Large intestine (tissue), 12 donors: ENCODE data around the gene IRF5. TPM values are rescaled to one million over a fixed set of nuclear protein-coding genes. Genes with fewer than 3 reads are reported as not detected.

ENCODE experiments used
- DNase-seq, 2 donors: peaks; one replicate each; pipeline versions ENCODE4 v3.0.0 to v3.0.0-alpha.2; 2013
- H3K27ac ChIP-seq: one replicate; pipeline ENCODE4 v1.5.1; 2013; ENCODE audit warnings: low read length
- H3K27me3 ChIP-seq: 2 replicates; pipeline ENCODE4 v1.6.1; 2013; ENCODE audit warnings: low read length; ENCODE audit not compliant: control insufficient read depth, insufficient read depth
- H3K36me3 ChIP-seq: 2 replicates; pipeline ENCODE4 v1.6.1; 2013; ENCODE audit warnings: low read length; ENCODE audit not compliant: control insufficient read depth, insufficient read depth
- H3K4me1 ChIP-seq: one replicate; pipeline ENCODE4 v1.6.1; 2013; ENCODE audit warnings: low read length; ENCODE audit not compliant: control insufficient read depth, insufficient read depth
- H3K4me3 ChIP-seq: one replicate; pipeline ENCODE4 v1.5.1; 2013; ENCODE audit warnings: low read length
- H3K9me3 ChIP-seq: one replicate; pipeline ENCODE4 v1.6.1; 2013; ENCODE audit warnings: mild to moderate bottlenecking, low read depth, low read length, moderate library complexity; ENCODE audit not compliant: control insufficient read depth
- WGBS: methylation state at CpG from one replicate; pipeline ENCODE4 v1.1.5; 2013; ENCODE audit warnings: low lambda C conversion rate; ENCODE audit not compliant: insufficient coverage; 5-methylcytosine and 5-hydroxymethylcytosine counted together
- long read RNA-seq, 11 donors: transcript quantifications; one replicate each; lab custom pipeline, GENCODE V29; 2026
- polyA plus RNA-seq: library from polyadenylated mRNA; unstranded; fragments of 120-200 nt; gene quantifications from one replicate; pipeline ENCODE4 v1.2.1, GENCODE V29; 2013

IRF5 gene
- polyA plus RNA-seq: 5.5 TPM
- long read RNA-seq, donor 1, partial matches to known transcripts: 0 of 1 reads
- long read RNA-seq, donor 1, other reads (novel, unspliced or antisense): 0 of 1 reads
- long read RNA-seq, donor 2: 0 reads
- long read RNA-seq, donor 3: 0 reads
- long read RNA-seq, donor 4: 0 reads
- long read RNA-seq, donor 5, partial matches to known transcripts: 0 of 1 reads
- long read RNA-seq, donor 5, other reads (novel, unspliced or antisense): 0 of 1 reads
- long read RNA-seq, donor 6: 0 reads
- long read RNA-seq, donor 7: 0 reads
- long read RNA-seq, donor 8, partial matches to known transcripts: 0 of 1 reads
- long read RNA-seq, donor 8, other reads (novel, unspliced or antisense): 0 of 1 reads
- long read RNA-seq, donor 9: 0 reads
- long read RNA-seq, donor 10, partial matches to known transcripts: 0 of 1 reads
- long read RNA-seq, donor 10, other reads (novel, unspliced or antisense): 0 of 1 reads
- long read RNA-seq, donor 11, partial matches to known transcripts: 0 of 1 reads
- long read RNA-seq, donor 11, other reads (novel, unspliced or antisense): 0 of 1 reads

GRCh38 chr7:128937647-128938543, at the start of gene IRF5:
Gene IRF5 (plus strand): TSS chr7:128937927. CDS start chr7:128942082, 4,155 bp downstream.
- peak; percentile 42 to 70 for DNase-seq
- H3K27ac ChIP-seq: no peak within 1 kb of the TSS
- H3K9me3 ChIP-seq: no peaks in the 10 kb centered on the region
- peaks cover 20% of the 10 kb centered on the region for H3K27me3 ChIP-seq
- H3K4me1 ChIP-seq: peaks cover 22% of the 10 kb centered on the region
- no peaks in the 10 kb centered on the region for H3K36me3 ChIP-seq
- H3K4me3 ChIP-seq: peak within 1 kb of the TSS; percentile 48
- no CpG with 5 or more reads among the region's 83 CpGs for WGBS

GRCh38 chr7:128888039-128888755, 49.5 kb upstream of the IRF5 start:
- H3K4me3 ChIP-seq: no peak overlapping the region
- peaks cover 10% of the 10 kb centered on the region for H3K4me1 ChIP-seq
- H3K27me3 ChIP-seq: peaks cover 17% of the 10 kb centered on the region
- WGBS: no CpG with 5 or more reads among the region's 7 CpGs
- H3K9me3 ChIP-seq: peaks cover 12% of the 10 kb centered on the region
- no peak for DNase-seq
- H3K27ac ChIP-seq: no peak overlapping the region
- no peaks in the 10 kb centered on the region for H3K36me3 ChIP-seq

GRCh38 chr7:128888756-128889095, 49.0 kb upstream of the IRF5 start:
- Histone ChIP-seq H3K4me3 (no peak overlapping the region), H3K27ac (no peak overlapping the region), H3K9me3 (peaks cover 12% of the 10 kb centered on the region), H3K4me1 (peaks cover 9% of the 10 kb centered on the region), H3K36me3 (no peaks in the 10 kb centered on the region), H3K27me3 (peaks cover 17% of the 10 kb centered on the region)
- no peak for DNase-seq
- no CpG with 5 or more reads among the region's 11 CpGs for WGBS

- Histone ChIP-seq H3K4me1 (peaks cover 5% of the 10 kb centered on the region), H3K27ac (no peak overlapping the region), H3K27me3 (peaks cover 17% of the 10 kb centered on the region), H3K36me3 (no peaks in the 10 kb centered on the region), H3K9me3 (peaks cover 12% of the 10 kb centered on the region), H3K4me3 (no peak overlapping the region)
- no CpG with 5 or more reads among the region's 8 CpGs for WGBS
- no peak for DNase-seq
Observed at GRCh38 chr7:128889121-128889520, 48.6 kb upstream of the IRF5 start.

- no peak overlapping the region for H3K4me3 ChIP-seq
- DNase-seq: peak in 1 of 2 donors; percentile 43
- H3K27ac ChIP-seq: no peak overlapping the region
- WGBS: no CpG with 5 or more reads among the region's 67 CpGs
- no peaks in the 10 kb centered on the region for H3K36me3 ChIP-seq
- H3K4me1 ChIP-seq: peaks cover 5% of the 10 kb centered on the region
- peaks cover 17% of the 10 kb centered on the region for H3K27me3 ChIP-seq
- H3K9me3 ChIP-seq: peaks cover 12% of the 10 kb centered on the region
Observed at GRCh38 chr7:128890306-128891109, 47.2 kb upstream of the IRF5 start.

- DNase-seq: peak in 1 of 2 donors; percentile 55
- Histone ChIP-seq H3K27me3 (peaks cover 17% of the 10 kb centered on the region), H3K27ac (no peak overlapping the region), H3K4me1 (peaks cover 5% of the 10 kb centered on the region), H3K9me3 (peaks cover 12% of the 10 kb centered on the region), H3K36me3 (no peaks in the 10 kb centered on the region), H3K4me3 (peak overlapping the region; percentile 16)
- no CpG with 5 or more reads among the region's 41 CpGs for WGBS
Observed at GRCh38 chr7:128891110-128891941, 46.4 kb upstream of the IRF5 start.

- DNase-seq: no peak
- Histone ChIP-seq H3K27ac (no peak overlapping the region), H3K4me3 (no peak overlapping the region), H3K27me3 (peaks cover 17% of the 10 kb centered on the region), H3K9me3 (peaks cover 12% of the 10 kb centered on the region), H3K4me1 (peaks cover 5% of the 10 kb centered on the region), H3K36me3 (no peaks in the 10 kb centered on the region)
- WGBS: no CpG with 5 or more reads among the region's 11 CpGs
Observed at GRCh38 chr7:128891942-128892269, 45.8 kb upstream of the IRF5 start.

- Histone ChIP-seq H3K4me1 (peaks cover 5% of the 10 kb centered on the region), H3K9me3 (peaks cover 10% of the 10 kb centered on the region), H3K27me3 (peaks cover 17% of the 10 kb centered on the region), H3K27ac (no peak overlapping the region), H3K36me3 (no peaks in the 10 kb centered on the region), H3K4me3 (no peak overlapping the region)
- no peak for DNase-seq
- WGBS: no CpG with 5 or more reads among the region's 13 CpGs
Observed at GRCh38 chr7:128892521-128893250, 45.0 kb upstream of the IRF5 start.
